Rectal smooth muscle tissue (tissue), 1 donor: Measurements from ENCODE around the gene C17orf113.

Experiments used
- H3K27ac ChIP-seq: one replicate; pipeline ENCODE4 v1.7.0; 2013; ENCODE audit warnings: low read depth, low read length, inconsistent platforms
- H3K27me3 ChIP-seq: one replicate; pipeline ENCODE4 v1.7.0; 2013; ENCODE audit warnings: low read length; ENCODE audit not compliant: control insufficient read depth, insufficient read depth
- H3K36me3 ChIP-seq: one replicate; pipeline ENCODE4 v1.7.0; 2013; ENCODE audit warnings: low read length; ENCODE audit not compliant: control insufficient read depth, insufficient read depth
- H3K4me1 ChIP-seq: one replicate; pipeline ENCODE4 v1.7.0; 2013; ENCODE audit warnings: low read length; ENCODE audit not compliant: control insufficient read depth, insufficient read depth
- H3K4me3 ChIP-seq: one replicate; pipeline ENCODE4 v1.7.0; 2013; ENCODE audit warnings: low read length
- H3K9ac ChIP-seq: one replicate; pipeline ENCODE4 v1.7.0; 2013; ENCODE audit warnings: low read length

Gene C17orf113

DNA sequence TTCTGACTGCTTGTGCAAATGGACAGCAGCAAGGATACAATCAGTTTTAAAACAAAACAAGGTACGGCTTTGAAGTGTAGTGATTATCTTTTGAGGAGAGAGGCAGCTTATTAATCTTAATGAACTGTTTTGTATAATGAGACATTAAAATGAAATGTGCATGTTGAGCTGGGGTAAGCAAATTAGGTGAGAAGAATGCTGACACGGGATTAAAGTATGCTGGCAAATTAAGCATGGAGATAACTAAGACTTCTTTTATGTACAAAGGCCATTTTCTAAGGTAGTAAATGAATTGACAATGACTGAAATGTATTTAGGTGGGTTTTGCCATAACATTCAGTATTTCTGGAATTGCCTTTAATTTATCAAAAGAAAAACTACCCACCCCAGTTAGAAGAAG is 51.9 kb downstream of the C17orf113 start:
- no peaks in the 10 kb centered on the region for H3K4me1 ChIP-seq
- H3K9ac ChIP-seq: no peak overlapping the region
- no peaks in the 10 kb centered on the region for H3K27me3 ChIP-seq
- H3K4me3 ChIP-seq: no peak overlapping the region
- no peak overlapping the region for H3K27ac ChIP-seq
- H3K36me3 ChIP-seq: peaks cover 22% of the 10 kb centered on the region

DNA sequence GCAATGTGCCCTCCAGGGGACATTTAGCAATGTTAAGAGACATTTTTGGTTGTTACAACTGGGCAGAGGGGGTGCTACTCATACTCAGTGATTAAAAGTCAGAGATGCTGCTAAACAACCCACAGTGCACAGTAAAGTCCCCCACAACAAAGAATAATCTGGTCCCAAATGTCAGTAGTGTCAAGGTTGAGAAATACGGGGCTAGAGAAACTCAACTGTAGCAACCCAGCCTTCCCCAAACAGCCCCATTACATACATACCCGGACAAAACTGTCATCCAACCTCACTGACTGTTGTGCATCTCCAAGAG is 53.6 kb downstream of the C17orf113 start:
- no peak overlapping the region for H3K9ac ChIP-seq
- no peaks in the 10 kb centered on the region for H3K27me3 ChIP-seq
- no peak overlapping the region for H3K27ac ChIP-seq
- H3K36me3 ChIP-seq: peaks cover 31% of the 10 kb centered on the region
- no peak overlapping the region for H3K4me3 ChIP-seq
- H3K4me1 ChIP-seq: no peaks in the 10 kb centered on the region

DNA sequence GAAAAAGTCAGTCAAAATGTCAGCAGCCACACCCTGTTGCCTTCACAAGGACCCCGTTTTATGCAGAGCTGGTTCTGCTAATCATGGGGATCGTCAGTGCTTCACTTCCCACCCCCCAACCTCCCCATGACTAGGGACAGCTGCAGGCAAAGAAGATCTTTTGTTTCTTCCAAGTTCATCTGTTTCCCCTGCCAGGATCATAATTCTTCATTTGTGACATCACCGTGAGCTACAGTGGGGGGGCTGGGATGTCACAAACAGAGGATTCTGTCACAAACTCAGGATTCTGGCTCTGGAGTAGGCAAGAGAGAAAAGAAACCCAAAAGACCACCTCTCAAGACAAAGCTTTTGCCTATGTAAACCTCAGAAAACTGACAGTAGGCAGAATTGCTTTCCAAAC is 57.8 kb downstream of the C17orf113 start:
- peaks cover 46% of the 10 kb centered on the region for H3K36me3 ChIP-seq
- no peak overlapping the region for H3K27ac ChIP-seq
- H3K9ac ChIP-seq: no peak overlapping the region

DNA sequence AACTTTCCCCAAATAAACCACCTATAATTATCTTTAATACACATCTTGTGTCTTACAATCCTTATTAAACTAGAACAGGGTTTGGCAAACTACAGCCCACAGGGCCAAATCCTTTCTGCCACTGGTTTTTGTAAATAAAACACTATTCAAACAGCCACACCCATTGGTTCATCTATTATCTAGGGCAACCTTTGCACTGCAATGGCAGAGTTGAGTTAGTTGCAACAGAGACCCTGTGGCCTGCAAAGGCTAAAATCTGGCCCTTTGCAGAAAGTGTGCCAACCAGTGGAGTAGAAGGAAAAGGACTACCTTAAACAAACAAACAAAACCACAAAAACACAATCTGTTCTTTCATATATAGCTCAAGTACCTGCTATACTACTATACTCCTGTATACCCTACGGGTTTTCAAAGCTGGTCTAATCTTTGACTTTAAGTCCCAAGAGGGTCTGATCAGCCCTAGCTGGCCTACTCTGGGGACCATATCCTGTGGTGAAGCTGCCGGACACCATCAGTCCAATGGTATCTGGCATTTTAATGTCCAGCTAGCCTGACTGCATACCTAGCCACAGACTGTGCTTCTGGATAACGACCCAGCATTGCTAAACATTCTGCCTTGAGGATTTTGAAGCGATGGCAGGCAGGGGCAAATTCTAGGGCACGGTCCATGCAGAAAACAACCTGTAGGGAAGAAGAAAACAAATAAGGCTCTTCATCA is 60.5 kb downstream of the C17orf113 start:
- Histone ChIP-seq H3K27ac (no peak overlapping the region), H3K9ac (no peak overlapping the region)

More for the DNA sequence above, 57.8 kb downstream of the C17orf113 start:
- Histone ChIP-seq H3K4me3 (no peak overlapping the region), H3K4me1 (no peaks in the 10 kb centered on the region), H3K27me3 (no peaks in the 10 kb centered on the region)

DNA sequence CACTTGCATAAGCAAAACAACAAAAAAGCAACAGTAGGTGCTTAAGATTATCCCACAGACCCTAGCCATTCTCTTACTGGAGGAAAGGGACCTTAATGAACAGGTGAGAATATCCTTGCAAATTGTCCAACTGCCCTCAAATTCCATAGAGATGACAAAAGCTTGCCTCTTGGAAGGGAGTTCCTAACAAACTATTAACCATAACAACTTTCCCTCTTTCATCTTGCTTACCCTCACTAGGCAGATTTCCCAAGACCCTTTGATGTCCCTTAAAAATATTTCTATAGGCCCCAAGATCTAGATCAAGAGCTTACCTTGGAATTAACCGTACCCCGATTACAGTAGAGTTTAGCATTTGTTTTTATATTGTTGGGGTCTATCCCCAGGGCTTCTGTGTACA is 62.0 kb downstream of the C17orf113 start:
- Histone ChIP-seq H3K36me3 (peaks cover 51% of the 10 kb centered on the region), H3K4me1 (no peaks in the 10 kb centered on the region), H3K27me3 (no peaks in the 10 kb centered on the region), H3K9ac (no peak overlapping the region), H3K27ac (no peak overlapping the region), H3K4me3 (no peak overlapping the region)

More for the DNA sequence above, 60.5 kb downstream of the C17orf113 start:
- Histone ChIP-seq H3K4me3 (no peak overlapping the region), H3K36me3 (peaks cover 44% of the 10 kb centered on the region), H3K4me1 (no peaks in the 10 kb centered on the region), H3K27me3 (no peaks in the 10 kb centered on the region)
